HG03280 (cell line): Measurements from ENCODE around the gene COL21A1.

Experiments used
- ATAC-seq: cut with Tn5 transposase; IDR thresholded peaks from one replicate; pipeline ENCODE4 v1.9.1; 2021; ENCODE audit warnings: mild to moderate bottlenecking, moderate library complexity; ENCODE audit not compliant: unreplicated experiment

Gene COL21A1

GRCh38 chr6:56051202-56051598 lies 196.2 kb downstream of the COL21A1 start:
- ATAC-seq: no peak

- no peak for ATAC-seq
Measured at GRCh38 chr6:56050530-56051201, 196.7 kb downstream of the COL21A1 start.

- ATAC-seq: no peak
Measured at GRCh38 chr6:56048601-56049000, 198.8 kb downstream of the COL21A1 start.

GRCh38 chr6:56047931-56048540 lies 199.3 kb downstream of the COL21A1 start:
- ATAC-seq: no peak

GRCh38 chr6:56046576-56046975 lies 200.8 kb downstream of the COL21A1 start:
- no peak for ATAC-seq

- ATAC-seq: no peak
Measured at GRCh38 chr6:56043761-56044160, 203.6 kb downstream of the COL21A1 start.

- ATAC-seq: no peak
Measured at GRCh38 chr6:56043076-56043475, 204.3 kb downstream of the COL21A1 start.

- ATAC-seq: no peak
Measured at GRCh38 chr6:56041591-56041990, 205.8 kb downstream of the COL21A1 start.

- ATAC-seq: no peak
Measured at GRCh38 chr6:56040889-56041301, 206.5 kb downstream of the COL21A1 start.

- ATAC-seq: peak; percentile 62
Measured at GRCh38 chr6:56040223-56040622, 207.2 kb downstream of the COL21A1 start.

- ATAC-seq: no peak
Measured at GRCh38 chr6:56038764-56039163, 208.6 kb downstream of the COL21A1 start.

GRCh38 chr6:56037601-56038000 lies 209.8 kb downstream of the COL21A1 start:
- ATAC-seq: no peak

GRCh38 chr6:56036916-56037600 lies 210.3 kb downstream of the COL21A1 start:
- ATAC-seq: no peak

GRCh38 chr6:56033401-56033800 lies 214.0 kb downstream of the COL21A1 start:
- ATAC-seq: no peak

- ATAC-seq: no peak
Measured at GRCh38 chr6:56032715-56033260, 214.6 kb downstream of the COL21A1 start.

- no peak for ATAC-seq
Measured at GRCh38 chr6:56027865-56028264, 219.5 kb downstream of the COL21A1 start.

- ATAC-seq: no peak
Measured at GRCh38 chr6:56026455-56027180, 220.8 kb downstream of the COL21A1 start.

- no peak for ATAC-seq
Measured at GRCh38 chr6:56025795-56026194, 221.6 kb downstream of the COL21A1 start.

GRCh38 chr6:56024931-56025330 lies 222.4 kb downstream of the COL21A1 start:
- ATAC-seq: no peak

- no peak for ATAC-seq
Measured at GRCh38 chr6:56023829-56024228, 223.6 kb downstream of the COL21A1 start.

GRCh38 chr6:56022678-56023077 lies 224.7 kb downstream of the COL21A1 start:
- ATAC-seq: no peak
